HCT116 (cell line): ENCODE results near the gene CDH4. TPM values are rescaled to one million over a fixed set of nuclear protein-coding genes. Genes with fewer than 3 reads are reported as not detected.

Source experiments
- ATAC-seq: fragments of 200-7000 bp; cut with Tn5 transposase; 2 replicates; pipeline ENCODE4 v1.9.1; 2020; ENCODE audit warnings: mild to moderate bottlenecking, moderate library complexity
- BruUV-seq: library from RNA; stranded (reverse); fragments of 400-500 nt; replicated peaks from 2 replicates; lab custom pipeline; 2021; lab: Mats Ljungman, UMichigan
- CTCF ChIA-PET: fragments of 300-600 bp; sonication (Branson Sonifier 250); formaldehyde crosslinking; loops from one replicate; lab custom pipeline; 2021; ENCODE audit warnings: antibody characterized with exemption; lab: Charles Lee
- POLR2A ChIA-PET: fragments of 300-600, 350-600 bp; sonication (Branson Sonifier 250); formaldehyde crosslinking; loops from one replicate; lab custom pipeline; 2021; ENCODE audit warnings: antibody characterized with exemption; lab: Charles Lee
- RAD21 ChIA-PET, 2 experiments: fragments of 300-600 bp; sonication (Branson Sonifier 250); formaldehyde crosslinking; loops; one replicate each; lab custom pipeline; 2023; ENCODE audit warnings: low total read pairs in 2 of 2; ENCODE audit not compliant: uncharacterized antibody in 2 of 2, unreplicated experiment in 2 of 2, low non-redundant PET in 1 of 2; lab: Charles Lee
- DNase-seq: peaks from one replicate; pipeline ENCODE4 v3.0.0-alpha.2; 2010; ENCODE audit warnings: low read depth, low spot score
- H2AFZ ChIP-seq: fragments of 200-600 bp; shearing (Covaris generic), sonication (generic); 2 replicates; pipeline ENCODE4 v1.6.1; 2017; ENCODE audit warnings: low read depth, mixed run types, mixed read lengths, antibody characterized with exemption, low read length; ENCODE audit not compliant: poor library complexity, severe bottlenecking
- H3K27ac ChIP-seq: 2 replicates; pipeline ENCODE4 v1.5.1; 2012; ENCODE audit warnings: low read depth, low read length
- H3K27me3 ChIP-seq: fragments of 200-600 bp; sonication (generic); 2 replicates; pipeline ENCODE4 v1.6.1; 2016; ENCODE audit warnings: mixed run types, low read length, mixed read lengths; ENCODE audit not compliant: insufficient read depth
- H3K36me3 ChIP-seq, 2 experiments: fragments of 200-500 bp in 1 of 2; fragments of 200-600 bp in 1 of 2; sonication (Bioruptor generic) in 1 of 2; sonication (generic) in 1 of 2; 2 replicates each; pipeline versions ENCODE4 v1.5.1 to v1.6.1; 2014 to 2016; ENCODE audit warnings: low read length in 2 of 2, inconsistent platforms in 1 of 2, mixed read lengths in 1 of 2, mixed run types in 1 of 2; ENCODE audit not compliant: insufficient read depth in 2 of 2, control insufficient read depth in 1 of 2
- H3K4me1 ChIP-seq, 2 experiments: fragments of 200-600 bp in 1 of 2; sonication (generic) in 1 of 2; 2 replicates each; pipeline versions ENCODE4 v1.5.1 to v1.6.1; 2012 to 2017; ENCODE audit warnings: low read length in 2 of 2, inconsistent platforms in 1 of 2, mild to moderate bottlenecking in 1 of 2, mixed read lengths in 1 of 2, mixed run types in 1 of 2, moderate library complexity in 1 of 2; ENCODE audit not compliant: insufficient read depth in 2 of 2, control insufficient read depth in 1 of 2
- H3K4me2 ChIP-seq: fragments of 200-600 bp; sonication (generic); 2 replicates; pipeline ENCODE4 v1.6.1; 2017; ENCODE audit warnings: mixed run types, low read length, mixed read lengths
- H3K4me3 ChIP-seq, 2 experiments: fragments of 200-600 bp in 1 of 2; sonication (generic) in 1 of 2; replicated peaks in 1 of 2; 2 replicates each; pipeline ENCODE4 v1.5.1; 2011 to 2016; ENCODE audit warnings: low read length in 2 of 2, control low read depth in 1 of 2, low read depth in 1 of 2, mild to moderate bottlenecking in 1 of 2, mixed read lengths in 1 of 2, mixed run types in 1 of 2
- H3K79me2 ChIP-seq: fragments of 200-600 bp; sonication (generic); 2 replicates; pipeline ENCODE4 v1.6.1; 2017; ENCODE audit warnings: mild to moderate bottlenecking, mixed run types, low read length, moderate library complexity, mixed read lengths; ENCODE audit not compliant: insufficient read depth
- H3K9ac ChIP-seq: fragments of 200-600 bp; sonication (generic); 2 replicates; pipeline ENCODE4 v1.6.1; 2016; ENCODE audit warnings: low read length, mixed read lengths
- H3K9me2 ChIP-seq: fragments of 200-600 bp; sonication (generic), shearing (Covaris generic); 2 replicates; pipeline ENCODE4 v1.6.1; 2017; ENCODE audit warnings: mixed run types, mild to moderate bottlenecking, moderate library complexity; ENCODE audit not compliant: insufficient read depth
- H3K9me3 ChIP-seq, 2 experiments: fragments of 200-500 bp in 1 of 2; fragments of 200-600 bp in 1 of 2; sonication (Bioruptor generic) in 1 of 2; sonication (generic) in 1 of 2; 2 replicates each; pipeline ENCODE4 v1.6.1; 2014 to 2017; ENCODE audit warnings: low read length in 2 of 2, mixed read lengths in 2 of 2, inconsistent platforms in 1 of 2, low read depth in 1 of 2, mild to moderate bottlenecking in 1 of 2, mixed run types in 1 of 2, moderate library complexity in 1 of 2; ENCODE audit not compliant: control insufficient read depth in 1 of 2, insufficient read depth in 1 of 2
- H4K20me1 ChIP-seq: fragments of 200-600 bp; sonication (generic), shearing (Covaris generic); 2 replicates; pipeline ENCODE4 v1.6.1; 2017; ENCODE audit warnings: mixed run types, mild to moderate bottlenecking, moderate library complexity; ENCODE audit not compliant: insufficient read depth
- CBX3 ChIP-seq: IDR thresholded peaks from 2 replicates; pipeline ENCODE4 v1.6.1; 2012; ENCODE audit warnings: low read depth
- CEBPB ChIP-seq: IDR thresholded peaks from 2 replicates; pipeline ENCODE4 v1.6.1; 2012; ENCODE audit warnings: low read depth
- POLR2A ChIP-seq: IDR thresholded peaks from 2 replicates; pipeline ENCODE4 v1.7.0; 2011; ENCODE audit warnings: borderline replicate concordance; ENCODE audit not compliant: insufficient read depth, insufficient read length; ENCODE audit errors: extremely low read depth
- RAD21 ChIP-seq: IDR thresholded peaks from 2 replicates; pipeline ENCODE4 v1.6.1; 2012; ENCODE audit warnings: low read depth, mild to moderate bottlenecking
- TCF7L2 ChIP-seq: IDR thresholded peaks from 2 replicates; pipeline ENCODE4 v1.7.0; 2011; ENCODE audit warnings: borderline replicate concordance, inconsistent platforms; ENCODE audit not compliant: insufficient read depth, insufficient read length; ENCODE audit errors: extremely low read depth
- YY1 ChIP-seq: IDR thresholded peaks from 2 replicates; pipeline ENCODE4 v1.6.1; 2011; ENCODE audit warnings: low read length, low read depth, moderate library complexity, mild to moderate bottlenecking; ENCODE audit not compliant: insufficient replicate concordance; ENCODE audit errors: extremely low read depth
- ZNF274 ChIP-seq: fragments of 200-500 bp; sonication (Bioruptor generic); IDR thresholded peaks from 2 replicates; pipeline ENCODE4 v1.6.1; 2014; ENCODE audit warnings: mild to moderate bottlenecking, low read depth, low read length, inconsistent platforms
- intact Hi-C: fragments of 100-400 bp; cut with micrococcal nuclease; formaldehyde crosslinking; loops from 2 replicates; pipeline ENCODE4 v1.10.0; 2022
- total RNA-seq: library from RNA; stranded (reverse); gene quantifications from one replicate; pipeline ENCODE4 v1.2.1, GENCODE V29; 2021; ENCODE audit not compliant: unreplicated experiment
- TF ChIP-seq, protein P1 (sequence below): IDR thresholded peaks from 2 replicates; pipeline ENCODE4 v1.6.1; 2012
- TF ChIP-seq, protein P2 (sequence below): IDR thresholded peaks from 2 replicates; pipeline ENCODE4 v1.6.1; 2012; ENCODE audit warnings: low read depth
- TF ChIP-seq, protein P3 (sequence below), 3 experiments: fragments of 200-600 bp in 1 of 3; sonication (generic) in 1 of 3; IDR thresholded peaks in 2 of 3; conservative IDR thresholded peaks in 1 of 3; 2 replicates each; pipeline ENCODE4 v1.5.1; 2012 to 2017; ENCODE audit warnings: low read depth in 2 of 3, low read length in 2 of 3, antibody characterized with exemption in 1 of 3, borderline replicate concordance in 1 of 3, control low read depth in 1 of 3, mild to moderate bottlenecking in 1 of 3, mixed read lengths in 1 of 3, mixed run types in 1 of 3, moderate library complexity in 1 of 3; ENCODE audit not compliant: insufficient read depth in 1 of 3

The CDH4 gene
- total RNA-seq, 1 experiment from 2014 or later: not detected

DNA sequence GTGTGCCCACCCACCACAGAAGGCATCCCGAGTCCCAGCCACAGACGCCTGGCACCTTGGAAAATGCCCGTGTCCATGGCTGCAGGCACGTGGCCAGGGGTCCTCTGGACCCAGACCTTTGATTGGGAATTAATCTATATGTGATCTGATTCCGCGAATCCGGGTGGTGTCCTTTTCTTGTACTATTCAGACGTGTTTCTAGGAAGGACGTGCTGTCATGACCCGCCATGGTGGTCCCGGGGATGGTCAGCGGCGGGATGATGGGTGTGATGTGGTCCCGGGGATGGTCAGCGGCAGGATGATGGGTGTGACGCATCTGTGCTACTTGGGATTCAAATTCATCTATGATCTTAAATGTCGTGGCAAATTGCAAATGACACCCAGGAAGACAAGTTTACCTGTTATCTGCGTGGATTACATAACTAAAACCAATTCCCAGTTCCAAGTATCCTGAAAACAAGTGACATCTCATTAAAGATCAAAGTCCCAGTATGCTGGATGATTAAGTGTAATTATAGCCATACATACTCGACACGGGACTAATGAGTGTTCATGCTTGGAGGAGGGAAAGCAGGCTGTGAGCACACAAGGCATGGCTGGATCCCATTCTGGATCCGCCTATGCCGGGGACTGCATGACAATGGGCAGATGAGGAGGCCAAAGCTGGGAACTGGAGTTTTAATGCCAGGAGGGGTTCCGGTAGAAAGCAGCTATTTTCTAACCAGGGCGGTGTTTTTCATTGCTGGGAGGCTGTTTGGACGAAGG is 557.1 kb downstream of the CDH4 start:
- no peaks in the 10 kb centered on the region for H3K36me3 ChIP-seq
- H3K4me1 ChIP-seq: no peaks in the 10 kb centered on the region
- RAD21 ChIA-PET: no interaction called here
- POLR2A ChIA-PET: no interaction called here
- no peak for TF ChIP-seq TCF7L2
- TF ChIP-seq CBX3: no peak
- TF ChIP-seq ZNF274: no peak
- TF ChIP-seq RAD21: no peak
- TF ChIP-seq, protein P1, sequence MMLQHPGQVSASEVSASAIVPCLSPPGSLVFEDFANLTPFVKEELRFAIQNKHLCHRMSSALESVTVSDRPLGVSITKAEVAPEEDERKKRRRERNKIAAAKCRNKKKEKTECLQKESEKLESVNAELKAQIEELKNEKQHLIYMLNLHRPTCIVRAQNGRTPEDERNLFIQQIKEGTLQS: no peak
- TF ChIP-seq POLR2A: no peak
- TF ChIP-seq, protein P2, sequence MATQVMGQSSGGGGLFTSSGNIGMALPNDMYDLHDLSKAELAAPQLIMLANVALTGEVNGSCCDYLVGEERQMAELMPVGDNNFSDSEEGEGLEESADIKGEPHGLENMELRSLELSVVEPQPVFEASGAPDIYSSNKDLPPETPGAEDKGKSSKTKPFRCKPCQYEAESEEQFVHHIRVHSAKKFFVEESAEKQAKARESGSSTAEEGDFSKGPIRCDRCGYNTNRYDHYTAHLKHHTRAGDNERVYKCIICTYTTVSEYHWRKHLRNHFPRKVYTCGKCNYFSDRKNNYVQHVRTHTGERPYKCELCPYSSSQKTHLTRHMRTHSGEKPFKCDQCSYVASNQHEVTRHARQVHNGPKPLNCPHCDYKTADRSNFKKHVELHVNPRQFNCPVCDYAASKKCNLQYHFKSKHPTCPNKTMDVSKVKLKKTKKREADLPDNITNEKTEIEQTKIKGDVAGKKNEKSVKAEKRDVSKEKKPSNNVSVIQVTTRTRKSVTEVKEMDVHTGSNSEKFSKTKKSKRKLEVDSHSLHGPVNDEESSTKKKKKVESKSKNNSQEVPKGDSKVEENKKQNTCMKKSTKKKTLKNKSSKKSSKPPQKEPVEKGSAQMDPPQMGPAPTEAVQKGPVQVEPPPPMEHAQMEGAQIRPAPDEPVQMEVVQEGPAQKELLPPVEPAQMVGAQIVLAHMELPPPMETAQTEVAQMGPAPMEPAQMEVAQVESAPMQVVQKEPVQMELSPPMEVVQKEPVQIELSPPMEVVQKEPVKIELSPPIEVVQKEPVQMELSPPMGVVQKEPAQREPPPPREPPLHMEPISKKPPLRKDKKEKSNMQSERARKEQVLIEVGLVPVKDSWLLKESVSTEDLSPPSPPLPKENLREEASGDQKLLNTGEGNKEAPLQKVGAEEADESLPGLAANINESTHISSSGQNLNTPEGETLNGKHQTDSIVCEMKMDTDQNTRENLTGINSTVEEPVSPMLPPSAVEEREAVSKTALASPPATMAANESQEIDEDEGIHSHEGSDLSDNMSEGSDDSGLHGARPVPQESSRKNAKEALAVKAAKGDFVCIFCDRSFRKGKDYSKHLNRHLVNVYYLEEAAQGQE: no peak
- TF ChIP-seq, protein P3, sequence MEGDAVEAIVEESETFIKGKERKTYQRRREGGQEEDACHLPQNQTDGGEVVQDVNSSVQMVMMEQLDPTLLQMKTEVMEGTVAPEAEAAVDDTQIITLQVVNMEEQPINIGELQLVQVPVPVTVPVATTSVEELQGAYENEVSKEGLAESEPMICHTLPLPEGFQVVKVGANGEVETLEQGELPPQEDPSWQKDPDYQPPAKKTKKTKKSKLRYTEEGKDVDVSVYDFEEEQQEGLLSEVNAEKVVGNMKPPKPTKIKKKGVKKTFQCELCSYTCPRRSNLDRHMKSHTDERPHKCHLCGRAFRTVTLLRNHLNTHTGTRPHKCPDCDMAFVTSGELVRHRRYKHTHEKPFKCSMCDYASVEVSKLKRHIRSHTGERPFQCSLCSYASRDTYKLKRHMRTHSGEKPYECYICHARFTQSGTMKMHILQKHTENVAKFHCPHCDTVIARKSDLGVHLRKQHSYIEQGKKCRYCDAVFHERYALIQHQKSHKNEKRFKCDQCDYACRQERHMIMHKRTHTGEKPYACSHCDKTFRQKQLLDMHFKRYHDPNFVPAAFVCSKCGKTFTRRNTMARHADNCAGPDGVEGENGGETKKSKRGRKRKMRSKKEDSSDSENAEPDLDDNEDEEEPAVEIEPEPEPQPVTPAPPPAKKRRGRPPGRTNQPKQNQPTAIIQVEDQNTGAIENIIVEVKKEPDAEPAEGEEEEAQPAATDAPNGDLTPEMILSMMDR (IDR thresholded peaks at IDR 0.05 in 2 of 3, conservative IDR thresholded peaks at IDR 0.05 in 1 of 3; ENCODE audit: borderline replicate concordance in 1 of 3, insufficient read depth in 1 of 3, low read depth in 2 of 3, low read length in 2 of 3): no peak
- no peak for TF ChIP-seq YY1
- TF ChIP-seq CEBPB: no peak
- no peaks in the 10 kb centered on the region for H3K79me2 ChIP-seq
- H4K20me1 ChIP-seq: no peaks in the 10 kb centered on the region
- H3K27me3 ChIP-seq: peaks cover 72% of the 10 kb centered on the region
- CTCF ChIA-PET: no interaction called here
- no peak for ATAC-seq
- no peak for DNase-seq
- no peaks in the 10 kb centered on the region for H3K9me3 ChIP-seq
- H3K4me3 ChIP-seq: no peak overlapping the region
- intact Hi-C loops: no loop called here
- no peak overlapping the region for H3K4me2 ChIP-seq
- H3K27ac ChIP-seq: no peak overlapping the region
- BruUV-seq: no TSS peak
- no peaks in the 10 kb centered on the region for H3K9me2 ChIP-seq
- H3K9ac ChIP-seq: no peak overlapping the region
- H2AFZ ChIP-seq: no peak overlapping the region
